Loucy (cell line): ENCODE results near the gene MAP3K5.

Experiments used
- EZH2phosphoT487 ChIP-seq: fragments of 200-600 bp; IDR thresholded peaks from 2 replicates; pipeline ENCODE4 v1.6.1; 2018; ENCODE audit warnings: antibody characterized with exemption, mild to moderate bottlenecking, moderate library complexity, borderline replicate concordance
- TF ChIP-seq, protein P1 (sequence below): fragments of 200-600 bp; sonication (generic); conservative IDR thresholded peaks from 2 replicates; pipeline ENCODE4 v1.5.1; 2014; ENCODE audit warnings: mild to moderate bottlenecking, antibody characterized with exemption, low read length

DNA sequence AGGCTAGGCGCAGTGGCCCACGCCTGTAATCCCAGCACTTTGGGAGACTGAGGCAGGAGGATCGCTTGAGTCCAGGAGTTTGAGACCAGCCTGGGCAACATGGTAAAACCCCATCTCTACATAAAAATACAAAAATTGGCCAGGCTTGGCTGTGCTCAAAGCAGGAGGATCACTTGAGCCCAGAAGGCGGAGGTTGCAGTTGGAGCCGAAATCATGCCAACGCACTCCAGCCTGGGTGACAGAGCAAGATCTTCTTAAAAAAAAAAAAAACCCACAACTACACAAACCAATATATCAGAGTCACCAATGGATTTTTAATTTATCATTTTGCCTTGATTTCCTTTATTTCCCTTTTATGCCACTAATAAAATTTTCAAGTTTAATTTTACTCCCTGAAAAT lies 9.3 kb downstream of the MAP3K5 start:
- TF ChIP-seq, protein P1, sequence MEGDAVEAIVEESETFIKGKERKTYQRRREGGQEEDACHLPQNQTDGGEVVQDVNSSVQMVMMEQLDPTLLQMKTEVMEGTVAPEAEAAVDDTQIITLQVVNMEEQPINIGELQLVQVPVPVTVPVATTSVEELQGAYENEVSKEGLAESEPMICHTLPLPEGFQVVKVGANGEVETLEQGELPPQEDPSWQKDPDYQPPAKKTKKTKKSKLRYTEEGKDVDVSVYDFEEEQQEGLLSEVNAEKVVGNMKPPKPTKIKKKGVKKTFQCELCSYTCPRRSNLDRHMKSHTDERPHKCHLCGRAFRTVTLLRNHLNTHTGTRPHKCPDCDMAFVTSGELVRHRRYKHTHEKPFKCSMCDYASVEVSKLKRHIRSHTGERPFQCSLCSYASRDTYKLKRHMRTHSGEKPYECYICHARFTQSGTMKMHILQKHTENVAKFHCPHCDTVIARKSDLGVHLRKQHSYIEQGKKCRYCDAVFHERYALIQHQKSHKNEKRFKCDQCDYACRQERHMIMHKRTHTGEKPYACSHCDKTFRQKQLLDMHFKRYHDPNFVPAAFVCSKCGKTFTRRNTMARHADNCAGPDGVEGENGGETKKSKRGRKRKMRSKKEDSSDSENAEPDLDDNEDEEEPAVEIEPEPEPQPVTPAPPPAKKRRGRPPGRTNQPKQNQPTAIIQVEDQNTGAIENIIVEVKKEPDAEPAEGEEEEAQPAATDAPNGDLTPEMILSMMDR: no peak
- no peak for TF ChIP-seq EZH2phosphoT487
